K562 (cell line): ENCODE measurements around the gene DIMT1. TPM values are rescaled to one million over a fixed set of nuclear protein-coding genes. Genes with fewer than 3 reads are reported as not detected.

Experiments used
- HDAC8 ChIP-seq: fragments of 450-650 bp; IDR thresholded peaks from 2 replicates; pipeline ENCODE4 v1.6.1; 2016; ENCODE audit warnings: mild to moderate bottlenecking, missing genetic modification characterization, moderate library complexity, missing compliant biosample characterization
- HOXB6 ChIP-seq: fragments of 250-450 bp; sonication (Bioruptor Pico); IDR thresholded peaks from 2 replicates; pipeline ENCODE4 v1.5.1; 2022; ENCODE audit warnings: mild to moderate bottlenecking, borderline replicate concordance
- ILF3 ChIP-seq: fragments of 450-650 bp; IDR thresholded peaks from 2 replicates; pipeline ENCODE4 v1.6.1; 2018; ENCODE audit warnings: antibody characterized with exemption, mild to moderate bottlenecking, moderate library complexity, borderline replicate concordance
- KDM5B ChIP-seq: fragments of 200-600 bp; sonication (generic); IDR thresholded peaks from 2 replicates; pipeline ENCODE4 v1.6.1; 2012; ENCODE audit warnings: low read depth, mild to moderate bottlenecking, moderate library complexity, low read length, control low read depth, inconsistent platforms; ENCODE audit not compliant: insufficient replicate concordance
- LEF1 ChIP-seq: fragments of 450-650 bp; IDR thresholded peaks from 2 replicates; pipeline ENCODE4 v1.6.1; 2016; ENCODE audit warnings: mild to moderate bottlenecking
- MCM7 ChIP-seq, 2 experiments: fragments of 450-650 bp; IDR thresholded peaks; 2 replicates each; pipeline ENCODE4 v1.6.1; 2016 to 2018
- PML ChIP-seq: IDR thresholded peaks from 2 replicates; pipeline ENCODE4 v1.6.1; 2012; ENCODE audit warnings: low read length, inconsistent platforms
- RAD21 ChIP-seq, 2 experiments: fragments of 250-450 bp in 1 of 2; fragments of 450-650 bp in 1 of 2; sonication (Bioruptor Pico) in 1 of 2; formaldehyde crosslinking in 1 of 2; IDR thresholded peaks in 1 of 2; conservative IDR thresholded peaks in 1 of 2; 2 replicates each; pipeline versions ENCODE4 v1.4.0 to v1.8.0; 2020 to 2022; ENCODE audit warnings: mild to moderate bottlenecking in 2 of 2, moderate library complexity in 1 of 2
- ZFP30 ChIP-seq: fragments of 250-450 bp; sonication (Bioruptor Pico); IDR thresholded peaks from 2 replicates; pipeline ENCODE4 v1.8.0; 2022; ENCODE audit warnings: moderate library complexity, mild to moderate bottlenecking, inconsistent platforms, borderline replicate concordance
- ZNF146 ChIP-seq: IDR thresholded peaks from one replicate; pipeline ENCODE4 v1.6.1; 2018; ENCODE audit warnings: missing compliant biosample characterization; ENCODE audit not compliant: unreplicated experiment
- ZSCAN32 ChIP-seq: fragments of 450-650 bp; formaldehyde crosslinking; IDR thresholded peaks from 2 replicates; pipeline ENCODE4 v1.4.0; 2020; ENCODE audit warnings: mild to moderate bottlenecking, moderate library complexity
- polyA plus RNA-seq, 8 experiments: library from polyadenylated mRNA; depleted of rRNA in 4 of 8; stranded (reverse) in 5 of 8; unstranded in 3 of 8; fragments of >200 nt; fragmentation: Nextera tagmentation in 2 of 8; fragmentation: Illumina TruSeq in 1 of 8; extraction: Ambion mirVana in 2 of 8; extraction: Trizol in 1 of 8; gene quantifications; 2 replicates each; pipeline versions ENCODE4 v1.2.1 to v1.2.3, GENCODE V29; 2011 to 2014; ENCODE audit warnings: inconsistent platforms in 1 of 8, missing spikeins in 1 of 8
- total RNA-seq, 7 experiments: library from RNA; depleted of rRNA in 6 of 7; stranded (reverse); fragments of >200 nt in 6 of 7; fragmentation: Illumina TruSeq in 2 of 7; extraction: Trizol in 2 of 7; gene quantifications; 2 replicates each; pipeline versions ENCODE4 v1.2.1 to v1.2.3, GENCODE V29; 2011 to 2021; ENCODE audit warnings: low replicate concordance in 1 of 7
- TF ChIP-seq, protein P1 (sequence below): fragments of 250-450 bp; sonication (Bioruptor Pico); IDR thresholded peaks from 2 replicates; pipeline ENCODE4 v1.5.0; 2021; ENCODE audit warnings: mild to moderate bottlenecking, moderate library complexity
- TF ChIP-seq, protein P2 (sequence below): fragments of 450-650 bp; IDR thresholded peaks from 2 replicates; pipeline ENCODE4 v1.6.1; 2016; ENCODE audit warnings: low read depth, mild to moderate bottlenecking, moderate library complexity
- TF ChIP-seq, protein P3 (sequence below): IDR thresholded peaks from 2 replicates; pipeline ENCODE4 v1.6.1; 2016; ENCODE audit warnings: missing genetic modification characterization, missing compliant biosample characterization
- TF ChIP-seq, protein P4 (sequence below): sonication (generic); formaldehyde crosslinking; IDR thresholded peaks from 2 replicates; pipeline ENCODE4 v1.8.1; 2022; ENCODE audit warnings: missing genetic modification reagents
- TF ChIP-seq, protein P5 (sequence below): fragments of 450-650 bp; IDR thresholded peaks from 2 replicates; pipeline ENCODE4 v1.6.1; 2016; ENCODE audit warnings: missing biosample characterization, missing genetic modification characterization
- TF ChIP-seq, protein P6 (sequence below), 2 experiments: fragments of 450-650 bp in 1 of 2; sonication (generic) in 1 of 2; formaldehyde crosslinking in 1 of 2; IDR thresholded peaks in 1 of 2; conservative IDR thresholded peaks in 1 of 2; 2 replicates each; pipeline versions ENCODE4 v1.6.1 to v1.8.1; 2016 to 2023; ENCODE audit warnings: mild to moderate bottlenecking in 2 of 2, moderate library complexity in 2 of 2, inconsistent platforms in 1 of 2, missing genetic modification reagents in 1 of 2

Gene DIMT1
- total and polyA plus RNA-seq, 9 of the 15 experiments (the other 6 are each of a cell fraction or from before 2014, with no cell fraction given), result 28.9 to 85.3 (median 54.1) TPM

DNA sequence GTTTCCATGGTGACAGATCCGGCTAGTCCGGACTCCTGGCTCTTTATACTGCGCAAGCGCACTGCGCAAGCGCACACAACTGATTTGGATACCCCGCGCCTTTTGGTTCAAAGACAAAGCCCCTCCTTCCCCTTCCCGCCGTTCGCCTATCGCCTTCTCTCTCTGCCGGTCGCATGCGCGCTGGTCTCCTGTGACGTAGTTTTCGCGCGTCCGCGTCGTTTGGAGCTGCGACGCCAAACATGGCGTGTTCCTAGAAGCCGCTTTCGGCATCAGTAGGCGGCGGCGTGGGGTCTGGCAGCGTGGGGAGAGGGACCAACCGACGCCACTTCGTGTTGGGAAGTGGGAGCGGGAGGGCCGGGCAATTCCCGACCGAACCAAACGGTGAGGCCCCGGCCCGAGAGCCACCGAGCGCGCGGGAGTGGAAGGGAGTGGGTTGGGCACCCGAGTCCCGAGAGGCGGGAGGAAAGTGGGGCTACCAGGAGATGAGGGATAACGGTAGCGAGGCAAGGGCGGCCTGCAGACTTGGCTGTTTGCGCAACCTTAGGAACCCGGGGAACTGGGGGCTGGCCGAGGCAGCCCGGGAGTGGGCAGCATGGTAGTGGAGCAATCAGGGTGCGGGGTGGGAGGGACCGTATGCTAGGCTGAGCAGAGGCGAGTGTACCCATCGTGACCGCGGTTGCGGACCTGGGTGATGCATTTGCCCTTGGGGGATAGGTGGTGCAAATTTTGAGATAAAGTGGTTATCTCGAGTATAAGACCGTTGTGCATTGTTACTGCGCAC lies 9.0 kb upstream of the DIMT1 start, which contains the start of gene IPO11 (continued):
- TF ChIP-seq, protein P1, sequence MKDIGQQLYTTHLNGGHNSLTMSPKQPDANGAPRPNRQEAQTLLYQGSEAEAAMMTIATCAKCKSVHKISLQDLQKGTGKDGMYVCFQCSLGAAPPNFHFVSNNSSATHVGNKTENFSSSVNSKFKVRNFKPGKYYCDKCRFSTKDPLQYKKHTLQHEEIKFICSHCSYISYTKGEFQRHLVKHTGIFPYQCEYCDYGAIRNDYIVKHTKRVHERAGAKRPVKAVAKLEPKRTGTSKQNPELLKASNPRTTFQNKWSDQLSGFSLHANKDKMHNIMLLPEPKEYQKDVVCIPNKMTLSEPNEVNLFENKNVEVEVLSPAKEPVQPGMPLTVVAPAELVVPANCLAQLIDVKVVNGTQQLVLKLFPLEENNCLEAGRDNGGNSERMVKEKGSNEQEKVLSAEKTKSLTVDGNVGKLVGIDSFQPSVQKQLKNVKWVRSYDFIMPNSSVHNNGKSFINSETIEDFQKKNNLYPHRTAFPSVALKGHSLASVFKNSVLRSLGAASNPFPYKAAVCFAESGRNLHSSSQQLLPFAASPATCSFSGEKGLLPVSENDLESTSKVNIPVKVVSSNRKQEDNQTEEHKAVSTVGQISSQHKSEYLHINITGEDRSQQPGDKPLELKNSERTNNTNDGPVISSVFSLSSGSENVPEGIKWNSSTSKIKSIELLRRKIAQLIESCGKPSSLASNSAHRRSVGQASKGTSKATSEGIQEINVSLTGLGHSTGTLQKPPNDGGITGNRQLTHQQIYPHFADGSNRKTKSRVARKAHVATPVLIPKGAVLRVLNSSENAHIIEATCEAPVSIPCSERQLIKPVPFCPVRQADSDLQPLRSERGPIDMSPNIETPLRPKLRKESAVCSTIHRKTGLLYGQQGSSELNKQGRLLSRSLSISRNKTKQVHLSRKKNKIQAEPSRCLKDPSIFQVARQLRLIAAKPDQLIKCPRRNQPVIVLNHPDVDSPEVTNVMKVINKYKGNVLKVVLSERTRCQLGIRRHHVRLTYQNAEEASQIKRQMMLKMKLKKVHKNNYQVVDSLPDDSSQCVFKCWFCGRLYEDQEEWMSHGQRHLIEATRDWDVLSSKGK (CRISPR knock-in tag), result no peak
- TF ChIP-seq, protein P2, sequence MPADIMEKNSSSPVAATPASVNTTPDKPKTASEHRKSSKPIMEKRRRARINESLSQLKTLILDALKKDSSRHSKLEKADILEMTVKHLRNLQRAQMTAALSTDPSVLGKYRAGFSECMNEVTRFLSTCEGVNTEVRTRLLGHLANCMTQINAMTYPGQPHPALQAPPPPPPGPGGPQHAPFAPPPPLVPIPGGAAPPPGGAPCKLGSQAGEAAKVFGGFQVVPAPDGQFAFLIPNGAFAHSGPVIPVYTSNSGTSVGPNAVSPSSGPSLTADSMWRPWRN, result no peak
- TF ChIP-seq MCM7 (IDR thresholded peaks at IDR 0.05), result no peak
- no peak for TF ChIP-seq ZSCAN32 (CRISPR knock-in tag)
- TF ChIP-seq, protein P3, sequence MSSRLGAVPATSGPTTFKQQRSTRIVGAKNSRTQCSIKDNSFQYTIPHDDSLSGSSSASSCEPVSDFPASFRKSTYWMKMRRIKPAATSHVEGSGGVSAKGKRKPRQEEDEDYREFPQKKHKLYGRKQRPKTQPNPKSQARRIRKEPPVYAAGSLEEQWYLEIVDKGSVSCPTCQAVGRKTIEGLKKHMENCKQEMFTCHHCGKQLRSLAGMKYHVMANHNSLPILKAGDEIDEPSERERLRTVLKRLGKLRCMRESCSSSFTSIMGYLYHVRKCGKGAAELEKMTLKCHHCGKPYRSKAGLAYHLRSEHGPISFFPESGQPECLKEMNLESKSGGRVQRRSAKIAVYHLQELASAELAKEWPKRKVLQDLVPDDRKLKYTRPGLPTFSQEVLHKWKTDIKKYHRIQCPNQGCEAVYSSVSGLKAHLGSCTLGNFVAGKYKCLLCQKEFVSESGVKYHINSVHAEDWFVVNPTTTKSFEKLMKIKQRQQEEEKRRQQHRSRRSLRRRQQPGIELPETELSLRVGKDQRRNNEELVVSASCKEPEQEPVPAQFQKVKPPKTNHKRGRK (tag), result no peak
- TF ChIP-seq HOXB6 (CRISPR knock-in tag), result no peak
- TF ChIP-seq, protein P4, sequence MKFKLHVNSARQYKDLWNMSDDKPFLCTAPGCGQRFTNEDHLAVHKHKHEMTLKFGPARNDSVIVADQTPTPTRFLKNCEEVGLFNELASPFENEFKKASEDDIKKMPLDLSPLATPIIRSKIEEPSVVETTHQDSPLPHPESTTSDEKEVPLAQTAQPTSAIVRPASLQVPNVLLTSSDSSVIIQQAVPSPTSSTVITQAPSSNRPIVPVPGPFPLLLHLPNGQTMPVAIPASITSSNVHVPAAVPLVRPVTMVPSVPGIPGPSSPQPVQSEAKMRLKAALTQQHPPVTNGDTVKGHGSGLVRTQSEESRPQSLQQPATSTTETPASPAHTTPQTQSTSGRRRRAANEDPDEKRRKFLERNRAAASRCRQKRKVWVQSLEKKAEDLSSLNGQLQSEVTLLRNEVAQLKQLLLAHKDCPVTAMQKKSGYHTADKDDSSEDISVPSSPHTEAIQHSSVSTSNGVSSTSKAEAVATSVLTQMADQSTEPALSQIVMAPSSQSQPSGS, result no peak
- no peak for TF ChIP-seq ZFP30 (CRISPR knock-in tag)
- TF ChIP-seq LEF1, result 0 out of 2 replicates have a peak, but pooled peaks have one; percentile 15
- TF ChIP-seq, protein P5, sequence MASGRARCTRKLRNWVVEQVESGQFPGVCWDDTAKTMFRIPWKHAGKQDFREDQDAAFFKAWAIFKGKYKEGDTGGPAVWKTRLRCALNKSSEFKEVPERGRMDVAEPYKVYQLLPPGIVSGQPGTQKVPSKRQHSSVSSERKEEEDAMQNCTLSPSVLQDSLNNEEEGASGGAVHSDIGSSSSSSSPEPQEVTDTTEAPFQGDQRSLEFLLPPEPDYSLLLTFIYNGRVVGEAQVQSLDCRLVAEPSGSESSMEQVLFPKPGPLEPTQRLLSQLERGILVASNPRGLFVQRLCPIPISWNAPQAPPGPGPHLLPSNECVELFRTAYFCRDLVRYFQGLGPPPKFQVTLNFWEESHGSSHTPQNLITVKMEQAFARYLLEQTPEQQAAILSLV (tag), result peak; percentile 70; the same call in 1 of the 2 replicates
- TF ChIP-seq, protein P6, sequence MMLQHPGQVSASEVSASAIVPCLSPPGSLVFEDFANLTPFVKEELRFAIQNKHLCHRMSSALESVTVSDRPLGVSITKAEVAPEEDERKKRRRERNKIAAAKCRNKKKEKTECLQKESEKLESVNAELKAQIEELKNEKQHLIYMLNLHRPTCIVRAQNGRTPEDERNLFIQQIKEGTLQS (IDR thresholded peaks at IDR 0.05), result no peak; the same call in 1 of the 2 replicates
- TF ChIP-seq, protein P6 (CRISPR knock-in tag; conservative IDR thresholded peaks at IDR 0.05), result 0 out of 2 replicates have a peak, but pooled peaks have one; percentile 40
- no peak for TF ChIP-seq ILF3
- no peak for TF ChIP-seq ZNF146
- TF ChIP-seq PML, result peak; percentile 62; the same call in 1 of the 2 replicates
- no peak for TF ChIP-seq HDAC8 (tag)
- peak; percentile 86 for TF ChIP-seq KDM5B
- no peak for TF ChIP-seq RAD21 (CRISPR knock-in tag; conservative IDR thresholded peaks at IDR 0.05 in 1 of 2, IDR thresholded peaks at IDR 0.05 in 1 of 2)
